HG03103 (cell line): ENCODE data around the gene TMC8.
"Not testable (repeated sequence)": the region's sequence is repeated elsewhere in the genome, so short reads cannot be mapped to it uniquely, and the experiment has no call there.

Source experiments
- ATAC-seq: cut with Tn5 transposase; IDR thresholded peaks from one replicate; pipeline ENCODE4 v1.9.1; 2021; ENCODE audit warnings: low read depth; ENCODE audit not compliant: unreplicated experiment

Gene TMC8

GRCh38 chr17:78133179-78133951 is 2.8 kb downstream of the TMC8 start:
- no peak for ATAC-seq

- no peak for ATAC-seq
These were observed 3.7 kb downstream of the TMC8 start for GRCh38 chr17:78133971-78134898.

GRCh38 chr17:78134899-78135385 is 4.4 kb downstream of the TMC8 start:
- ATAC-seq: no peak

- ATAC-seq: no peak
These were observed 5.4 kb downstream of the TMC8 start for GRCh38 chr17:78135858-78136500.

GRCh38 chr17:78137392-78138203 is 7.0 kb downstream of the TMC8 start:
- ATAC-seq: no peak

- ATAC-seq: no peak
These were observed 7.9 kb downstream of the TMC8 start for GRCh38 chr17:78138204-78139060.

GRCh38 chr17:78139861-78140168 is 9.2 kb downstream of the TMC8 start:
- ATAC-seq: not testable (repeated sequence)

GRCh38 chr17:78140169-78141051 is 9.8 kb downstream of the TMC8 start:
- ATAC-seq: peak; percentile 68

DNA sequence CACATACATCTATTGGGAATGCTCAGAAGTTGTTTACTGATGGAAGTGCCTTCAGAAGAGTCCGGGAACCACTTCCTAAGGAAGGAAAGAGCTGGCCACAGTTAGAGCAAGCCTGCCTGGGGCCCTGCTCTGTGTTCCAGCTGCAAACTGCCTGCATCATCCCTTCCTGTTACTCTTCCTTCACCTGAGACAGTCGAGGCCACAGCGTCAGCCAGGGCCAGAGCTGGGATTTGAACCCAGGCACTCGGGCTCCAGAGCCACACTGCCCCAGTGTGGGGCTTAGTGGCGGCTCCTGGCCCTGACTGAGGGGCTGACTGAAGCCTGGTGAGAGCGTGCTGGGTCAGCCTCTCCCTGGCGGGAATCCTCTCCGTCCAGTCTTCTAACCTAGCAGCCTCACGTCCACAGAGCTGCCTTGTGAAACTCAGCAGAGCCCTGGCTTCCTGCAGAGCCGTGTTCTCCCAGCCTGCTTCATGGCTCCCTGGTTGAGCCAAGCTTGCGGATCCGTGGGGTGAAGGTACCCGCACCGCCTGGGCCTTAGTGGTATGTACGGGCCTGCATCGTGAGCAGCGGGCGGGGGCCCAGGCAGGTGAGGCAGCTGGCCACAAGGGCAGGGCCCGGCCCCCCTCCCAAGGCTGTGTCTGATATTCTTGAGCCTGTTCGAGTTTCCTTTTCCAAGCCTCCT is 11.0 kb downstream of the TMC8 start:
- no peak for ATAC-seq

DNA sequence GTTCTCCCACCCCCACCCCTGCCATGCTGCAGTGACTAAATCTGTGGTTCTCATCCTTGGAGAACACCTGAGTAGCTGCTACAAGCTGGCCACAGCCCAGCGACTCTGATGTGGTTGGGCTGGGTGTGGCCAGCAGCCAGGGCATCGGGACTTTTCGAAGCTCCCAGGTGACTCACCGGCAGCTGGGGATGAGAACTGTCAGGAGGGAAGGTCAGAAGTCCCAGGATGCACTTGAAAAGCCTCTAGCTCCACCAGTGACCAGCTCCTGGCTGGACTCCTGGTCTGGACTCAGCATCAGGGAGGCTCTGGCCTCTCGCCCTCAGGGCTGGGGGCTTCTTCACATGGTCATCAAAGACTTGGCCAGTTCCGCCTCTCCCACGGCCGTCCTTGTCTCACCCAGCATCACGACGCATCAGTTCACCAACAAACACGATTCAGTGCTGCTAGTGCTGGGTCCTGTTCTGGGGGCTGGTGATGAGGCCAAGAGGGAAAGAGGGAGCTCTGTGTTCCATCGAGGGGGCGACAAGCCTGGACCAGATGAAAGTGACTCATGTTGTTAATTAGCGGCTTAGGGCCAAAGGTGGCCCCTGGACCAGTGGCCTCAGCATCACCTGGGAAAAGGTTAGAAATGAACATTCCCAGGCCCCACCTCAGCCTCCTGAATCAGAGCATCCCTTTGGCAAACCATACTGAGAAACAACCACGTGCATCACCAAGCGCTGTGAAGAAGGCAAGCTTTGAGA is 11.7 kb downstream of the TMC8 start:
- ATAC-seq: no peak

GRCh38 chr17:78143214-78144146 is 12.9 kb downstream of the TMC8 start:
- no peak for ATAC-seq

DNA sequence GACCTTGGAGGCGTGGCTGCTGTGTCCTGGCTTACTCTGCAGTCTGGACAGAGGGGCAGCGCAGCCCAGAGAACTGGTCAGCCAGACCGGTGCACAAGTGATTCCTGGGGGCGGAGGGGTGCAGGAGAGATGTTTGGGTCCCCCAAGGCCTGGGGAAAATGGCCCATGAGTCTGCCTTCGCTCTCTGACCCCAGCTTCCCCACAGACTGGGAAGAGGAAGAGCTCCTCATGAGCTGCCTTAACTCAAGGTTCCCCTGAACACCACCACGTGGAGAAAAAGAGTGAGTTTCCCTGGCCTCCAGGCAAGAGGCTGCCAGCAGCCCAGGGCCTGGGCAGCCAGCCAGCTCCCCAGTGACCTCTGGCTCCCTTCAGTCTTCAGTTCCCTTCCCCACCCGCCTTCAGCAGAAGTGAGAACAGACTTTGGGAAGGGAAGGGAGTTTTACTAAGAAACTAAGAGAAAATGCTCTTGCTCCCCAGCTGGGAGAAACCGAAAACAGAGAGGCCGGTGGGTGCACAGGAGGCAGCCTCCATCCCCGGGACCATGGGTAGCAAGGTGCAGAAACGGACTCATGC is 13.7 kb downstream of the TMC8 start:
- no peak for ATAC-seq

- no peak for ATAC-seq
These were observed 14.4 kb downstream of the TMC8 start for GRCh38 chr17:78144736-78145641.

DNA sequence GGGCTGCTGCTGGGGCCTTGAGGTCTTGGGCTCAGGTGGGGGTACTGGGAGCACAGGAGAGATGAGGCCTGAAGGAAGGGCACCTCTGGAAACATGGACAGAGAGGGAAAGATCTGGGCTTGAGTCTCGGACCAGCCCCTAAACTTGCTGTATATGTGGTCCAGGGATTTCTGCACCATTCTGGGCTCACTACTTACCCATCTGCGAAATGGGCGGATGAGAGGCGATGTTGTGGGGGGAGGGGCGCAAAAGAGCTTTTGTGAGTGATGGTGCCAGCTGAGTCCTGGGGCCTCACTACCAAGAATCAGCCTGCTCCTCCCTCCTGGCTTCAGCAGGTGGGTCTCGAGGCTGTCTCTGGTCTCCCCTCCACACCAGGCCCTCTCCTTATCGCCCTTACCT is 15.9 kb downstream of the TMC8 start:
- ATAC-seq: no peak

DNA sequence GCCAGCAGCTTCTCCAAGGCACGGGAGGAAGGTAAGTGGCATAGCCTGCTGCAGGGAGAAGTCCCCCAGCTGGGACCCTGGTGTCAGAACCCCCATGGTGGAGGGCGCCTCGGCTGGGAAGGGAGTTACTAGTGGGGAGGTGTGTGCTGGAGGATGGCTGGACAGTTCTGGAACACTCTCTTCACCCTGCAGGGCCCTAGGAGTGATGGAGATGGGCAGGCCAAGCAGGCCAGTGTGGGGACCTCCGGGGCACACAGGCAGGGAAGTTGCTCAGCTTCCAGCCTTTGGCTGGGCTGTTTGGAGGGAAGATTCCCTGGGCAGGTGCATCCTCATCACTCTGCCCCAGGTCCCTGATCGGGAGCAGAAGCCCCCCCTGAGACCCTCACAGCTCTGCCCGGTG is 16.3 kb downstream of the TMC8 start:
- ATAC-seq: no peak
